GM21526 (cell line): ENCODE results near the gene GFOD1.
"Not testable (repeated sequence)": the region's sequence is repeated elsewhere in the genome, so short reads cannot be mapped to it uniquely, and the experiment has no call there.

Source experiments
- ATAC-seq: cut with Tn5 transposase; IDR thresholded peaks from one replicate; pipeline ENCODE4 v1.9.1; 2021; ENCODE audit warnings: moderate library complexity; ENCODE audit not compliant: unreplicated experiment, low FRiP score

GFOD1 gene

DNA sequence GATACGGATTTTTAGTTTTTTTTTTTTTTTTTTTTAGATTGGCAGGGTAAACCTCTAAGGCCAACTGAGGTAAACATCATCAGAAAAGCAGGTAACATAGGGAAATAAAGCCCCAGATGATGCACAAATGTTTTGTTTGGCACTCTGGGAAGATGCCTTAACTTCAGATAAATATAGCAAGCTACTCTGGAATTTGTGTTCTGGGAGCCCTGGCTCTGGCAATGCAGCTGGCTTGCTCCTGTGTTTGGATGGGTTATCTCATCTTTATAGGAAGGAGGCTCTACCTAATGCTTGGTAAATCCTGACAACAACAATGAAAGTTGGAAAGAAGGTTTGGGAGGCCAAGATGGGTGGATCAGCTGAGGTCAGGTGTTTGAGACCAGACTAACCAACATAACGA, 77.4 kb downstream of the GFOD1 start:
- ATAC-seq, result no peak

DNA sequence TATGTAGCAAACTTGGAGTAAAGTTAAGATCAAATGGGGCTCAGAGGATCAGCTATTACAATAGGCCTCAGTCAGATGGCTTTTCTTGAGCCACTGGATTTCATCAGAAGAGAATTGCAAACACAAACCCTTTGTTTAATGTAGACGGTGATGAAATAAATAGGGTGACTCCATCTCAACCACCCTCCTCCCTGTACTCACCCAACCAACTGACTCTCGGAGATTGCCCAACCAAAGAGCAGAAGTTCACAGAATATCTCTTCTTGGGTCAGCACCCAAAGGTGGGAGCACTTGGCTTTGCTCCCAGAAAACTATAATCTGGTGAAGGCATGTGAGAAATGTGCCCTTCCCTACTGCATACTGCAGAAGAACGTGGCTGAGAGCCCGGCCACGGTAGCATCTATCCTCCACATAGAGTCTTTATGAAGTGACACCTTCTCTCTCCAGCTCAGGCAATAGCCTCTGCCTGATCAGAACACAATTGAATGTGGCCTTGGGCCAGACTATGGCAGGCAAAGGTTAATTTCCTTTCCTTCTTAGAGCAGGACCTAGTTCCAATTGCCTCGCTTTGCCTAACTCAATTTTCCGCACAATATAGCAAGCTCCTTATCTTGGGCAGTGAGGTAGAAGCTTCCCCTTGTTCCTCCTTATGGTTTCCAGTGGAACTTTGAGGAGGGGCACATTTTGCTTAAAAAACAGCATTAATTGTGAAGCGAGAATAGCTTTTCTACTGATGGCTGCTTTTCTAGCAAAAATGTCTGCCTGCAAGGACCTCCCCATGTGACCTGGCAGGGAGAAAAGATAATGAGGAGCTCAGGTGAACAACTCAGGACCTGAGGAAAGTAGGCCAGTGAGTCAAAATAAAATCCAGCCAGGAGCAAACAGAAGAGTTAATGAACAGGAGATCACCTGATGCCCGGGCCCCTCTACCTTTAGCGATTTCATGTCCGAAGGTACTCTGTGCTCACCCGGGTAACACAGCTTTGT, 79.4 kb downstream of the GFOD1 start:
- ATAC-seq, result no peak

DNA sequence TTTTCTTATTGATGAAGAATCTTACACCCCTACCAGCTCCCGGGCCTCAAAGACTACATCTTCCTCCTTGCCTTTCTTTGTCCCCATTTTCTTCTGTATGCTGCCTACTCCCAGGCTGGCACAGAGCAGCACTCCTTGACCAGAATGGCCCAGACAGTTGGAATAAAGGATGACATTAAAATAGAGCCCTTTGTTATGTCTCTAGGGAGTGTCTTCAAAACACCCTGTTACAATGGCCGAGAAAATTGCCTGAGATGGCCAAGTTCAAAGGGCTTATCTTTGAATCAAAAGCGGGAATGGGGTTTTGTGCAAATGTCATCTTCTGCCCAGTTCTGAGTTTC, 80.1 kb downstream of the GFOD1 start:
- no peak for ATAC-seq

DNA sequence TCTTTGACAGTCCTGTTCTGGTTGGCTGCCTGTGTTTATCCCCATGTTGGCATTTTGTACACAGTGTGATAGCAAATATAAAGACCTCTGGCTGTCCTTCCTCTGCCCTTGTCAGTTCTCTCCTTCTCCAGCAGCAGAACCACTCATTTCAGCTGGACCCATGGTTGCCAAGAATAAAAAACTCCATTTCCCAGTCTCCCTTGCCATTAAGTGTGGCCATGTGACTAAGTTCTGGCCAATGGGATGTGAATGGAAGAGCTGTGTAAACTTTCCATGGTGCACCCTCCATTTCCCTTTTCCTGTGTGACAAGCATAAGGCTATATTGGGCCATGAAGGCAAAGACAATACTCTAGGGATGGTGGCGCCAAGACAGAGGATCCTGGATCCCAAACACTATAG, 80.6 kb downstream of the GFOD1 start:
- no peak for ATAC-seq

DNA sequence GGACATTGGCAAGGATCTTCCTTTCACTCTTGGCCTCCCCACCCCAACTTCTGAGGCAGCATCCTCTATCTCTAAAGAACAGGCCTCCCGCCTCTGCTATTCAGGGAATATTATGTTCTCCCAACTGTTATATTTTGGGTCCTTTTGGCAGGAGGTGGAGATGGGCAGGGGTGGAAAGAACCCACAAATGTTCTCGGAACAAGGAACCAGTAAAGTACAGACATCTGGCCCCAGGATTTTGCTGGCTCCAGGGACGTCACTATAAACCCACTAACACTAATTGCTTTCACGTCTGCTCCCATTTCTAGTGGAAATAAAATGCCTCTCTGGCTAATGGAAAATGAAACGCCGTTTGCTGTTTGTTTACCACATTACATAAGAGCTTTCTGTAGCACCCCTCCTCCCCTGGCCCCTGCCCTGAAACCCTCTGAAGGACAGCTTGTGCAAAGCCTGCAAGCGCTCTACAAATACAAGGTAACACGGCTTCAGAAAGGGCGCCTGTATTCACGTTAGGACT, 81.4 kb downstream of the GFOD1 start:
- no peak for ATAC-seq

DNA sequence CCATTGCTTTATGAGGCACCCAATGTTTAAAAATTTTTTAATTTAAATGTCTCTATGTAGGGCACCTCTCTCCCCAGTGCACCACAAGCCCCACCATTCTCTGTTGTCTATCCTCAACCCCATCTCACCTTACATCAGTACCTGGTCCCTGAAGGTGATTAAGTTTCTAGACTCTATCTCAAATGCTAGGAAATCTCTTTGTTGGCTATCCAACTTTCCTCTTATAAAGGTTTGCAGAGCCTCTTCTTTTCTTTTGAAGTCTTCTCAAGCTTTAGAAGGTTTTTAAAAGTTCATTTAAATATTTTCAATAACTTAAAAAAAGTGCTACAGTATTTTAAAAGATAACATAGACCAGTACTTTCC, 82.5 kb downstream of the GFOD1 start:
- no peak for ATAC-seq

DNA sequence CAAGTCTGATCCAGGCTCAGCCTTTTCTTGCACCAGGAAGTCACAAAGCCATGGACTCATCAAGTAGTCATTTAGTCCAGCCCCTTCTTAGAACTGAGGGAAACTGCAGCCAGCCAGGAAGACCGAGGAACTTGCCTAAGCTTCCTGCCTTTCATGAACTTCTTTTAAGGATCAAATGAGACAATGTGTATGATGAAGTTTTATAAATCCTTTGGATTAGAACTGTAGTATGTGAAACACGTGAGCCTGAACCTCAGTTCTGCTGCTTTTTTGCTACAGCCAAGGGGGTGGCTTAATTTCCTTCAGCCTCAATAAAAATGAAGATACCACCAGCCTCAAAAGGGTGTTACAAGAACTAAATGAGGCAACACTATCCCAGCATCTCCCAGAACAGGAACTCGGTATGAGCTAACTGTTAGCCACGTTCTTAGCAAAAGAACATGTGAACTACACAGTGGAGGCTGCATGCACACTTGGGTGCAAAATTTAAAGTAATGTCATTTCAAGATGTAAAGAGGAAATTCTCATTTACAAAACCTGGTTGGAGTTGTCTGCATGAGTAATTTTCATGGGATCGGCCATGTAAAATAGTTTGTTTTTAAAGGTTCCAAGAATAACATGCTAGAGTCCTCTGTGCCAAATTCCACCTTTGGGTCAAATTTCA, 83.0 kb downstream of the GFOD1 start:
- no peak for ATAC-seq

DNA sequence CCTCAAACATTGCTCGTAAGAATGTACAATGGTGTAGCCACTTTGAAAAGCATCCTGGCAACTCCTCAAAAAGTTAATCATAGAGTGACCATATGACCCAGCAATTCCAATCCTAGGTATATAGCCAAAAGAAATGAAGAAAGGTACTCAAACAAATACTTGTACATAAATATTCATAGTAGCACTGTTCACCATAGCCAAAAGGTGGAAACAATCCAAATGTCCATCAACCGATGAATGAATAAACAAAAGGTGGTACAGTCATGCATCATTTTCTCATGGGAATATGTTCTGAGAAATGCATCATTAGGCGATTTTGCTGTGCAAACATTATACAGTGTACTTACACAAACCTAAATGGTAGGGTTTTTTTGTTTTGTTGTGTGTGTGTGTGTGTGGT, 84.7 kb downstream of the GFOD1 start:
- ATAC-seq, result no peak

DNA sequence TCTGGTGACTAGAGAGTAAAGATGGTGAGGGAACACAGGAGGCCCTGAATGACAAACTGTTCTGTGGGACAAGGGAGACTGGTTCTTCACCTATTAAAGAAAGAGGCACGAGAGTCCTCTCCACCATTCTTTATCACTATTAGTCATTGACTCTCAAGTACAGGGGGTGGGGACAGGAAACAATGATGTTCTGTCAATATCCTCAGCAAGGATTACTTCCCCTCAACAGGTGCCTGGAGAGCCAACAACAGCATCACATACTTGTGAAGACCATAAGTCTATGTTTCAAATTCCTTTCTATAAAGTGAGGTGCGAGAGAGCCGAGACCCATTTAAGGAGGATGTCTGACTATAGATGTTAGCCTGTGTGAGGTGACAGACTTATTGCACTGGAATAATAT, 86.6 kb downstream of the GFOD1 start:
- ATAC-seq, result no peak

DNA sequence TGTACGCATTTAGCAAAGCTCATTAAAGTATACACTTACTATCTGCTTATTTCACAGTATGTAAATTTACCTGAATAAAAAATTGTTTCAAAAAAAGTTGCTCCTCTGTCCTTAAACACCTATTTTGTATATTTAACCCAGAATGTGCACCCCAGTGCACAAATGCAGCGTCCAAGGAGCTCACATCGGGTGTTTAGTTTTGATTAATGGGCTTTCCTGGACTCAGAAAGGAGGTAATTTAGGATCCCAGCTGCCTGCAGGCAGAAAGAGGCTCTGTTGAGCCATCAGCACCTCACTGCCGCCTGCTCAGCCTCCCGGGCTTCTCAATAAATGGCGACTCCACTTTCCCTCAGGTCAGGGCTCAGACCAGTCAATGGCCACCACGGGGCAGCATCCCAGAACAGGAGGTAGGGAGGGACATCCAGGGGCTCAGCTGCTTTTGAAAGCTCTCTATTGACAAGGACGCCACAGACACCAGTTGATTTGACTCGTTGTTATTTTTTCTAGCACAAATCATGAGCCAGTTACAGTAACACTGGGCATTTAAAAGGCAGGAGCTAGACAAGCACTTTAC, 88.9 kb downstream of the GFOD1 start:
- no peak for ATAC-seq

DNA sequence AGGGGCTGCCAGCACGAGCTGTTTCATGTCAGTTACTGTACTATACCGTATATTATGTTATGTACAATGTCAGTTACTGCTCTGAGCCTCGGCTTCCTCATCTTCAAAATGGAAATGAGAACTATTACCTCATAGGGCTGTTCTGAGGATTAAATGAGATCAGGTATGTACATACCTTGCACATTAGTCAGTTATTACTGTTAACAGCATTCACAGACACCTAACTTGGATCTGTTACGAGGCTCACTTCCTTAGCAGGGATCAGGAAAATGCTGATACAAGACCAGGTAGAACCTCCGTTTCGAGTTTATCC, 89.4 kb downstream of the GFOD1 start:
- ATAC-seq, result no peak

DNA sequence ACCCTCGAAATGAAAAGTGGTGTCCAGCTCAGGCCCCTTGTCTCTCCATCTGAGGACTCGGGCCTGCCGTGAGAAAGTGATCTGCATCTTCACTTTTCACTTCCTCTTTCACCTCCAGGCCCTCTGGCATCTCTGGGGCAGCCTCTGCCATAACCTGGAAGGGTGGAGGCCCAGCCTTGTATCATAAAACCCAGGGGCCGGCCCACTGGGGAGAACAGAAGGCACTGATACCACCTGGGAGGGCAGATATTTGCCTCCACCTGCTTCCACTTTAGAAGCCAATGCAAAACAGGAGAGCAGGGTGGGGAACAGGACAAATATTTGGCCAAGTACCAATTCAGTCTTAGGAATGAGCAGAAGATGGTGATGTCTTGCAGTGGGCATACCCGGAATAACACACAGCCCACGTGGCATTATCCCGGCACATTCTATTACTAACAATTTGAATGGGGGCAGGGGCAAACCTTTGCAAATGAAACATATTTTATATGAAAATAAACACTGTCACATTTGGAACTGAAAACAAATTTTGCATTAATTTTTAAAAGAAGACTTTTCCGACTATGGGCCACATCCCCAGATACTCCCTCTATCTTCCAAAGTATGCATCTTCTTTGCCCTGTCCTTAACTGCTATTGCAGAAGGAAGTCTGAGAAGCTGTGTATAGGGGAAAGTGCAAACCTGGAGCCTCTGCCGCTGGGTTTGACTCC, 89.9 kb downstream of the GFOD1 start:
- ATAC-seq, result peak; percentile 73

DNA sequence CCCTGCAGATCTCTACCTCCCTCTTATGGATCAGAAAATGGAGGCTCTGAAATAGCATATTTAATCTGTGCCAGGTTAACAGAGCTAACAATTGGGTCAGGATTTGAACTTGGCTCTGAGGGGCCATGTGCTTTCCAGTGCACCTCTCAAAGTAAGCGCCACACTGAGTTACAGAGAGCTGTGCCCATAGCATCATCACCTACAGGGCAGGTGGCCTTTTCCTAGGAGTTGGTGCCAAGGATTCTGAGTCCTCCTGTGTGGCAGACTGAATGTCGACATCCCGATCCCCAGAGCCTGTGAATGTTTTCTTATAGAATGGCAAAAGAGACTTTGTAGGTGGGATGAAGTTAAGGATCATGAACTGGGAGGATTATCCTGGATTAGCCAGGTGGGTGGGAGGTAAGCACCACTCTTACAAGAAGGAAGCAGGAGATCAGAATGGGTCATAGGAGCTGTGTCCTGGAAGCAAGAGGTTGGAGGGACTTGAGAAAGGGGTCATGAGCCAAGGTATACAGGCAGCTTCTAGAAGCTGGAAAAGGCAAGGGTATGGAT, 91.1 kb downstream of the GFOD1 start:
- no peak for ATAC-seq

DNA sequence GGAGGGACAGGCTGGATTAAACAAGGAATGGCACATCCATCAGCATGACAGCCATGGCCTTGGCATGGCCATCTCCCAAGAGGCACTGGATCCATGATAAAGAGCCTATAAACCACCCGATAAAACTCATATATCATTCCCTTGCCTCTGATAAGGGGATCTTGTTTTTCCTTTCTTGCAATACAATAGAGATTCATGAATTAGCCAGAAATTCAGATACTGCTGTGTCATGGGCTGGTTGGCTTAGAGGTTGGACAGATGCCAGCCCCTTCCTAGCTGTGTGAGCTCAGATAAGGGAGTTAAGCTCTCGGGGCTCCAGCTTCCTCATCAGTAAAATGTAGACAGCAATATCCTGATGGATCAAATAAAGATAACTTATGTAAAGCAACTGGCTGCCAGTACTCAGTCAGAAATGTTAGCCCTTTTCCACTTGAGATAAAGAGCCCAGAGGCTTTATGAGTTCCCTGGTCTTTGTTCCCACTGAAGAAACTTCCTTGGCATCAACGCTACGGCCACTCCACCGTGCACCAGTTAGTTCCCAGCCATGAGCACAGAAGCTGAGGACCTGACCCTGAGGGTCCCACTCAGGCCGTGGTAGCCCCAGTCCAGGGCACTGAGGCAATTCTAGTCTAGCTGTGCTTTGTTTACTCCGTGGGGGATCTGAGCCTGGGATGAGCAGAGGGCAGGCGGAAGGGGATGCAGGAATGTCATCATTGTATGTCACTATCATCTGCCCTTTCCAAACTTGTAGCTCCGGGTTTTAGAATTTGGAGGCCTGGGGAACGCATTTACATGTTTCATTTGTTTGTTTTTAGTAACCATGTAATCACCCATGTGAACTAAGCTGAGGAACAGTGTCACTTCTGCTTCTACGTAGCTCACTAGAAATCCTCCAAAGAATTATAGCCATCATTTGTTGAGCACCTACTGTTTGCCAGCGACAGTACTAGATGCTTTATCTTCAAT, 91.8 kb downstream of the GFOD1 start:
- no peak for ATAC-seq

DNA sequence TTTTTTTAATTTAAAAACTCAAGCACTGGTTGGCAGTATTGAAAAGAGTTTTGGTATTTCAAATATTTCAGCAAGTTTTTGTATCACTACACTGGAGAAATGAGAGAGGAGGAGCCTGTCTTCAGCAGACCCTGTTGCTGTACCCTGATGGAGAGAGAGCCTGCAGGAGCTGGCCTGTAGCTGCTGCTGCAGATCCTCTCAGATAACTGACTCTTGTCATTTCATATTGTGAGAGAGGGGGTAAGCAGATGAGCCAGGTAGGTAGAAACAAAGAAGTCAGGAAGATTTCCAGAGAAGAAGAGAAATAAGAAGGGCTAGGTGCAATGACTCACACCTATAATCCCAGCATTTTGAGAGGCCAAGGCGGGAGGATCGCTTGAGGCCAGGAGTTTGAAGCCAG, 94.9 kb downstream of the GFOD1 start:
- no peak for ATAC-seq

DNA sequence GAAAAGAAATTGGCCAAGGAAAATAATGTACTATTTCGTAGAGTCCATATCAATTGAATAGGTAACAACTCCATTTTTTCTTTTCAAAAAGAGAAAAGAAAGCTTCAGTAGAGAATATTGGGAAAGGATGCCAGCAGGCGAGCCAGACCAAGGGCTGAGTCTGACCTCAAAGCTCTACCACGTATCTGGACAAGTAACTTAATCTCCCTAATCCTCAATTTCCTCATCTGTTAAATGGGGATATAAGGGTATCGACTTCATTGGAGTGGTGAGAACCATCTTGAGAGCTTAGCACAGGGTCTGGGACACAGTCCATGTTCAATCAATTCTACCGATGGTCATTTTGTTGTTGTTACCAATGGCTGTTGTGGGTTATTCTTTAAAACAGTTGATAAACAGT, 95.9 kb downstream of the GFOD1 start:
- no peak for ATAC-seq

DNA sequence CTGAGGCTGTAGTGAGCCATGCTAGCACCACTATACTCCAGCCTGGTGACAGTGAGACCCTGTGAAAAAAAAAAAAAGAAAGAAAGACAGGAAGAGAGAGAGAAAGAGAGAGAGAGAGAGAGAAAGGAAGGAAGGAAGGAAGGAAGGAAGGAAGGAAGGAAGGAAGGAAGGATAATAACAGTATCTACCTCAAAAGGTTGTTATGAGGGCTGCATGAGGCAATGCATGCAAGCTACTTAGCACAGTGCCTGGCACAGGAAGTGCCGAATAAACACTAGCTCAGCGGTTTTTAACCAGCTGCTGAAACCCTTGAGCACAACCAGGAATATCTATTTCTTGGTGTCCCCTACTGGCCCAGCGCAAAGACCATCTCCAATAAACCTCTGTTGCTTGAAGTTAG, 96.7 kb downstream of the GFOD1 start:
- ATAC-seq, result no peak

DNA sequence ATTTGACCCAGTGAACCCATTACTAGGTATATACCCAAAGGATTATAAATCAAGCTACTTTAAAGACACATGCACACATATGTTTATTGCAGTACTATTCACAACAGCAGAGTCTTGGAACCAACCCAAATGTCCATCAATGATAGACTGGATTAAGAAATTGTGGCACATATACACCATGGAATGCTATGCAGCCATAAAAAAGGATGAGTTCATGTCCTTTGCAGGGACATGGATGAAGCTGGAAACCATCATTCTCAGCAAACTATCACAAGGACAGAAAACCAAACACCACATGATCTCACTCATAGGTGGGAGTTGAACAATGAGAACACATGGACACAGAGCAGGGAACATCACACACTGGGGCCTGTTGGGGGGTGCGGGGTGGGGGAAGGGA, 98.2 kb downstream of the GFOD1 start:
- ATAC-seq, result not testable (repeated sequence)

DNA sequence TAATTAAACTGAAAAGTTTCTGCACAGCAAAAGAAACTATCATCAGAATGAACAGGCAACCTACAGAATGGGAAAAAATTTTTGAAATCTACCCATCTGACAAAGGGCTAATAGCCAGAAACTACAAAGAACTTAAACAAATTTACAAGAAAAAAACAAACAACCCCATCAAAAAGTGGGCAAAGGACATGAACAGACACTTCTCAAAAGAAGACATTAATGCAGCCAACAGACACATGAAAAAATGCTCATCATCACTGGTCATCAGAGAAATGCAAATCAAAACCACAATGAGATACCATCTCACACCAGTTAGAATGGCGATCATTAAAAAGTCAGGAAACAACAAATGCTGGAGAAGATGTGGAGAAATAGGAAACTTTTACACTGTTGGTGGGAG, 98.6 kb downstream of the GFOD1 start:
- ATAC-seq, result not testable (repeated sequence)

DNA sequence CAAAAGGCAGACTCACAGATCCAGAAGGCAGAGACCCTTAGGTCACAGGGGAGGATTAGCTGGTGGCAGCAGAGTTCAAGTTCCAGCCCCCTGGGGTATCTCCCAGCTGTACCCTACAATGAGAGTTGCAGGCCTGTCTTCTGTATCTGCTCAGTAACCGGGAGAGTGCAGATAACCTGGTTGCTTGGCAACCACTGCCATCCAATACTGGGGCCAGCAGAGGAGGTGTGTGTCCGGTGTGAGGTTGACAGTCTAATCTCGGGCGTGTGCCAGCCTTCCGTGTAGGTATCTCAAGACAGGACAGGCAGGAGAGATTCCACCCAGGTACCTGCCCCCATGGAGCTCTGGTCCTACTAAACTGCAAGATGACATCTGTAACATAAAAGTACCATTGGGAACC, 102.4 kb downstream of the GFOD1 start:
- ATAC-seq, result no peak
